PC-9 (cell line): ENCODE data around the gene NCOA5.

Source experiments
- CTCF ChIP-seq: fragments of 200-600 bp; sonication (generic); conservative IDR thresholded peaks from 2 replicates; pipeline ENCODE4 v1.6.1; 2017; ENCODE audit warnings: mixed run types, antibody characterized with exemption, mild to moderate bottlenecking, moderate library complexity
- EZH2 ChIP-seq: fragments of 200-600 bp; sonication (generic); IDR thresholded peaks from 2 replicates; pipeline ENCODE4 v1.8.0; 2017; ENCODE audit warnings: antibody characterized with exemption, low read depth

GRCh38 chr20:46023148-46023484, 66.6 kb downstream of the NCOA5 start:
- TF ChIP-seq CTCF (no peak; the same call in 1 of the 2 replicates), EZH2 (no peak)
